HG03097 (cell line): Measurements from ENCODE around the gene PIANP.
"Not testable (repeated sequence)": the region's sequence is repeated elsewhere in the genome, so short reads cannot be mapped to it uniquely, and the experiment has no call there.

Experiments used
- ATAC-seq: cut with Tn5 transposase; IDR thresholded peaks from one replicate; pipeline ENCODE4 v1.9.1; 2021; ENCODE audit not compliant: unreplicated experiment, low FRiP score

The PIANP gene

DNA sequence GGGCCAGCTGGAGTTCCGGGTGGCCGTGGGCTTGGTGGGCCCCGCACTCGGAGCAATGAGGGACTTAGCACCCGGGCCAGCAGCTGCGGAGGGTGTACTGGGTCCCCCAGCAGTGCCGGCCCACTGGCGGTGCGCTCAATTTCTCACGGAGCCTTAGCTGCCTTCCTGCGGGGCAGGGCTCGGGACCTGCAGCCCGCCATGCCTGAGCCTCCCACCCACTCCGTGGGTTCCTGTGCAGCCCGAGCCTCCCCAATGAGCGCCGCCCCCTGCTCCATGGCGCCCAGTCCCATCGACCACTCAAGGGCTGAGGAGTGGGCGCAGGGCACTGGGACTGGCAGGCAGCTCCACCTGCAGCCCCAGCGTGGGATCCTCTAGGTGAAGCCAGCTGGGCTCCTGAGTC is 7.7 kb upstream of the PIANP start:
- not testable (repeated sequence) for ATAC-seq

GRCh38 chr12:6703631-6704030 is 3.0 kb upstream of the PIANP start:
- no peak for ATAC-seq

DNA sequence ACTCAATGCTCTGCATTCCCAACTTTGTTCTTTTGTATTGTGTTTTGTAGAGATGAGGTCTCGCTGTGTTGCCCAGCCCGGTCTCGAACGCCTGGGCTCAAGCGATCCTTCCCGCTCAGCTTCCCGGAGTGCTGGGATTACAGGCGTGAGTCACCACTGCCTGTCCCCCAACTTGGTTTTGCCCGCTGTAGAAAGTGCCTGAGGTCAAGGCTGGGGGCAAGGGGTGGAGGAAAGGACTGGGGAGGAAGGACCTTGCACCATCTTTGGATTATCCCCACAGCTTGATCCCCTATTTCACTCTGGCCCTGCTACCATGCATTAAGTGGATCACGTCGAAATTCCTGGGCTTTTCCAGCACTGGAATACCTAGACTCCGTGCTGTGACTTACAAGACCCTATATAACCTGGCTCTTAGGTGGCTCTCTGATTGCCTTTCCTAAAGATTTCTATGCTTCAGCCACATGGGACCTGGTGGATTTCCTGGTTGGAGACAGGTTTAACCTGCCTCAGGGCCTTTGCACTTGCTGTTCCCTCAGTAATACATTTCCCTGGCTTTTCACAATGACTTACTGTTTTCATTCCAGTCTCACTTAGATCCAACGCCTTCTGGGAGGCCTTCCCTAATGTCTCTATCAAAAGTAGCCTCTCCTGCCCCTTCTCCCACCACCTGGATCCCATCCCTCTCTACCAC is 608 bp upstream of the PIANP start:
- ATAC-seq, result no peak

DNA sequence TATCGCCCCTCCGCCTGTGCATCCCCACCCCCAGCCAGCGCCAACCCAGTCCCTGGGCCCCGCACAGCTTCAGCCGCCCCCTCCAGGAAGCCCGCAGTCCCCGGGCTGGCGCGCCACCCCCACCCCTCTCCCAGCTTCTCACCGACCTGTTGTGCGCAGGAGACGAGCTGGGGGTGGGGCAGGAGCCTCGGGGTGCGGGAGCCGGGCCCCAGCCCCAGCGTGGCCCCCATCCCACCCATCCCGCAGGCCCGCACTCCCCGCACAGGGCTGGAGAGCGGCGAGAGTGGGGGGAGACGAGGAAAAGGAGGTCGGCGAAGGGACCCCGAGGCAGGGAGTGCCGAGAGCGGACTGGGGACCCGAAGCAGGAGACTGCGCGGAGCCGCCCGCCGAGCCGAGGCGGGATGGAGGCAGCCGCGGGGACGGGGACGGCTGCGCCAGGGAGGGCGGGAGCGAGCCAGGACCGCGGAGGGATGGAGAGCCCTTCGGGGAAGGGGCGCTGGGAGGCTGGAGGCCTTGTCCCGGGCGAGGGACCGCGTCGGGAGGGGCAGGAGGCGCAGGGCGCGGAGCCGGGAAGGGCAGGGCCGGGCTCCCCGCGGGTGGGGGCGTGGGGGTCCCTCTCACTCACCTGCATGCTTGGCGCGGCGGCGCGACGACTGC is 498 bp downstream of the PIANP start:
- ATAC-seq, result no peak

DNA sequence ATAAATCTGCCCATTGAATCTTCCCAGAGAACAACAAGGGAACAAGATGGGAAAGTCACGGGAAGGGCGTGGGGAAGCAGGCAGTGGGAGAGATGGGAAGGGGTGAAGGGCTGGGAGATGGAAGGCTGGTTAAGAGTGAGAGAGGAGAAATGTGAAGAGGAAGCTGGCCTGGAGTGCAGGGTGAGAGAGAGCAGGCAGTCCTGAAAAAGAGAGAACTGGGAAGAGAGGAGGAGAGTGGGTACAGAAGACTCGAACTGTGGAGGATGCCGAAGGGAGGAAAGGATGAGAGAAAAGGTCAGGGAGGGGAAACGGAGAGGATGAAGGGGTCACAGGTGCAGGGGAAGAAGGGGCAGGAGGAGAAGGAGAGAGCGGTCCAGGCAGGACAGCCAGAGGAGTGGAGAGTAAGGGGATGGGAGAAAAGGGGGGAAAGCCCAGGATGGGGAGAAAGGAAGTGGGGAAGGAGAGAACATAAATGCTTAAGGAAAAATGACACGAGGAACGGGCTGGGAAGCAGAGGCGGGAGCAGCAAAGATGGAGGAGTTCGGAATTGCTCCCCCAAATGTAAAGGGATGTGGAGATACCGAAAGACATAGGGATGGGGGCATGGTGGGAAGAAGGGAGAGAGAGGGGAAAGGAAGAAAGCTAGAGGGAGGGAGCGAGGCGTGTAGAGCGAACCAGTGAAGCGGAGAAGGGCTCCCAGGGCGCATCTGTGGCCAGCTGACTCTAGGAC is 1.2 kb downstream of the PIANP start:
- no peak for ATAC-seq

DNA sequence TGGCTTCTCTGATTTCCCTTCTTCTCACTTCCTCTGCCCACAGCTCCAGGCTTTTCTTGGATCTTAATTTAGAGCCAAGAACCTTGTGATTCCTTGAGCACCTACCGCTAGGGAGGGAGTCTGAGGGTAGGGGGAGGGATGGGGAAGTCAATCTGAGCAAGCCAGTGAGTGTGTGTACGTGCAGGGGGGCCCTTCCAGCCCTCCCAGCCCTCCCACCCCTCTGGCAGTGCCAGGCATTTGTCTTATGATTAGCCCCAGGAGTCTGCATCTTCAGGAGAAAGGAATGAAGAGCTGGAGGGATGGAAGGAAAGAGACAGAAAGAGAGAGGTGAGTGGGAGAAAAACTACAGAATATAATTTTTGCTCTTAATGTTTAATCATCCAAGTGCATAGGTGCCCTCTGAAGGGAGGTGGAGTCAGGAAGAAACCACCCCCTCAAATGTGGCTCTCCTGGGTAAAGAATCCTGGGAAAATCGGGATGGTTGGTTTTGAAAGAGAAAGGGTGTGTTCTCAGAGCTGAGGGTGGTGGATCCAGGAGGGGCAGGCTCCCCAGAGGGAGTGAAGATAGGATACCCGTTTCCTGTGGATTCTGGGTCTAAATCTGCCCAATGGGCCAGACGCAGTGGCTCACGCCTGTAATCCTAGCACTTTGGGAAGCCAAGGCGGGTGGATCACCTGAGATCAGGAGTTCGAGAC is 2.1 kb downstream of the PIANP start:
- no peak for ATAC-seq

GRCh38 chr12:6697584-6698351 is 2.8 kb downstream of the PIANP start:
- ATAC-seq, result no peak

GRCh38 chr12:6696690-6697583 is 3.7 kb downstream of the PIANP start:
- no peak for ATAC-seq

DNA sequence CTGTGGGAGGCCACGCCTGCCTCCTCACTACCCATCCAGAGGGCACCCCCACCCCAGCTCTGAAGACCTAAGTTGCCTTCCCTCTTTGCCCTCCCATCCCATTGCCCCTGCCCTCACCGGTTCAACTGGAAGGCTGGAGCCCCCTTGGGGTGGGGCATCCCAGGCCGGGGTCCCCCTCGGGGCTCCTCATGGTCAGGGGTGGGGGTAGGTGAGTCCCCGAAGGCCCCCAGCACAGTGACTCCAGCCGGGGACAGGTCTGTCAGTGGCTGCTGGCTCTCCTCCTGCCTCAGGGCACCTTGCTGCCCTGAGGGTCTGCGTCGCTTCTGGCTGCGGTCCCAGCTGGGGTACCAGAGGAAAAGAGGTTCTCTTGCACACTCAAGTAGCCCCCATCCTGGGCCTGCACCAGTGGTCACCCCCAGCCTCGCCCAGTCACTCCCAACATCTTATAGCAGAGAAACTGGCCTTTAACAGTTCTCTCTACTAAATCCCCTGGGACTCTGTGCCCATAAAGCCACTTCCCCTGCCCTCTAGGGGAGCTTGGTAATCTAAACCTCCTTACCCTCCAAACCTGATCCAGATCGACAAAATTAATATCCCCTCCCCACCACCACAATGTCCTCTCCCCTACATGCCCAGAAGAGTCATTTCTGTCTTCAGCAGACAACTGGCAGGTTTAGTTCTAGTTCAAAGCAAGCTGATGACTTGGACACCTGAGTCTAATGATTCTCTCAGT is 5.1 kb downstream of the PIANP start:
- ATAC-seq, result no peak

DNA sequence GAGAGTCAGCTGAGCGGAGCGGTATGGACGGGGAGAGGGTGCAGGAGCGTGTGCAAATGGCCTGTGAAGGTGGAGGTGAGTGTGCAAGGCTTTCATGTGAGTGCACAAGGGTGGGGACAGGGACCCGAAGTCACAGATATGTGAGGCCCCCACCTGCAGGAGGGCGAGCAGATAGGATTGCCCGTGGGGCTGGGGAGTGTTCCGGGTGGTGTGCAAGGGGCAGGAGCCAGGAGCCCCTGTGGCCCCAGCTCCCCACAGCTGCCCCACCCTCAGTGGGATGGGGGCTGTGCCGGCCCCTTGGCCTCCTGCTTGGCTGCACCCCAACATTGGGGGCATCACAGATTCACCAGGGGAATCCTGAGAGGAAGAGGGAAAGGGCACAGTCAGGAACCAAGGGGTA is 5.9 kb downstream of the PIANP start:
- ATAC-seq, result no peak

GRCh38 chr12:6693832-6694355 is 6.7 kb downstream of the PIANP start:
- no peak for ATAC-seq

- no peak for ATAC-seq
Measured at GRCh38 chr12:6692888-6693287, 7.7 kb downstream of the PIANP start.

GRCh38 chr12:6691473-6691872 is 9.1 kb downstream of the PIANP start:
- no peak for ATAC-seq

- ATAC-seq, result peak; percentile 75
Measured at GRCh38 chr12:6688999-6689882, 11.4 kb downstream of the PIANP start, which contains the start of gene ZNF384. TSS of gene ZNF384 (minus strand) at chr12:6689375. CDS start at chr12:6679520, 9,855 bp downstream.

DNA sequence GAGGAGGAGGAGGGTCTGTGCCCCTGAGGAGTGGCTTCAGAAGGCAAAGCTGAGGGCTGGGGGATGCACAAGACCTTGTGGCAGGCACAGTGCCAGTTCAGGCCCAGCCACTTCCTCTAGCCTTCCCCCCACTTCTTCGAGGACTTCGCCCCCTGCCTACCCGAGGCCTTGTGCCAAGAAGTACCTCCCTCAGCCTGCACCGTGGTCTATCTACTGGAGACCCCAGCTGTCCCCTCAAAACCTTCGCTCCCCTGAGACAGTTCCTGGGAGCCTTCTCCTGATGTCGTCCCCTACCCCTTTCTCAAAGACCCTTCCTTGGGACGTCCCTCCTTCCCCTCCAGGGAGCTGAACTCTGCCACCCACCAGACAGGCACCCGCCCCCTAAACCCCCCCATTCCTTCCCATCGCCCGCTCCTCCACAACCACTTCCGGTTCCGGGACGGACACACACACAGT is 12.0 kb downstream of the PIANP start:
- ATAC-seq, result peak; percentile 9

GRCh38 chr12:6685814-6686213 is 14.8 kb downstream of the PIANP start:
- no peak for ATAC-seq

DNA sequence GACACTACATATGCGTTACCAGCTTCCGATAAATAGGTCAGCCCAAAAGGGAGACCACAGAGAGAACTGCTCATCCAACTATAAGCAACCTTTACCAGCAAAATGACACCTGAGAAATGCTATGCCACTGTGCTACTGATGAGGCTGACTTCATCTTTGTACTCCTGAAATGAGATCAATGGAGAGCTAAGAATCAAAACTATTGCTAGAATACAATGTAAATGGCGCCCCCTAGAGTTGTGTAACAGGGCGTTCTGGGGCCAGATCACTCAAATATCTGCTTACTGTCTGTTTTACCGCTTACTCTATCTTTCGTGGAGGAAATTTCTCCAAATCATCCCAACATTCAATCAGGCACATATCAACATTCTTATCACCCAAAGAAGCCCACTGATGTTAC is 16.0 kb downstream of the PIANP start:
- ATAC-seq, result no peak
